K562 (cell line): ENCODE results near the gene OR52I1. TPM values are rescaled to one million over a fixed set of nuclear protein-coding genes. Genes with fewer than 3 reads are reported as not detected.

Experiments
- ARID2 ChIP-seq: fragments of 450-650 bp; IDR thresholded peaks from 2 replicates; pipeline ENCODE4 v1.6.1; 2017; ENCODE audit warnings: antibody characterized with exemption, mild to moderate bottlenecking
- CBFB ChIP-seq: sonication (generic); formaldehyde crosslinking; IDR thresholded peaks from 2 replicates; pipeline ENCODE4 v1.4.0; 2020; ENCODE audit warnings: mild to moderate bottlenecking, missing genetic modification reagents
- CCAR2 ChIP-seq: fragments of 200-400 bp; formaldehyde crosslinking; IDR thresholded peaks from 2 replicates; pipeline ENCODE4 v1.6.1; 2017; ENCODE audit warnings: mild to moderate bottlenecking, low read depth, low read length
- FOXJ3 ChIP-seq: sonication (generic); formaldehyde crosslinking; IDR thresholded peaks from 2 replicates; pipeline ENCODE4 v1.4.0; 2020; ENCODE audit warnings: mild to moderate bottlenecking, missing genetic modification reagents
- HMG20B ChIP-seq: fragments of 250-450 bp; sonication (Bioruptor Pico); IDR thresholded peaks from 2 replicates; pipeline ENCODE4 v1.5.0; 2021; ENCODE audit warnings: mild to moderate bottlenecking
- NFIX ChIP-seq: fragments of 250-450 bp; sonication (Bioruptor Pico); IDR thresholded peaks from 2 replicates; pipeline ENCODE4 v1.4.0; 2020; ENCODE audit warnings: low read depth, mild to moderate bottlenecking, moderate library complexity
- PBX2 ChIP-seq, 2 experiments: IDR thresholded peaks in 1 of 2; conservative IDR thresholded peaks in 1 of 2; 2 replicates each; pipeline ENCODE4 v1.6.1; 2016; ENCODE audit warnings: low read depth in 2 of 2, mild to moderate bottlenecking in 1 of 2, missing compliant biosample characterization in 1 of 2, missing genetic modification characterization in 1 of 2, moderate library complexity in 1 of 2
- POLR2H ChIP-seq: IDR thresholded peaks from 2 replicates; pipeline ENCODE4 v1.6.1; 2016; ENCODE audit warnings: missing genetic modification characterization, low read depth, mild to moderate bottlenecking, control low read depth, missing compliant biosample characterization, moderate library complexity
- REST ChIP-seq, 2 experiments: fragments of 450-650 bp; formaldehyde crosslinking in 1 of 2; IDR thresholded peaks; 2 replicates each; pipeline versions ENCODE4 v1.4.0 to v1.6.1; 2014 to 2020; ENCODE audit warnings: mild to moderate bottlenecking in 2 of 2, borderline replicate concordance in 1 of 2, low read depth in 1 of 2
- SMARCE1 ChIP-seq: fragments of 450-650 bp; IDR thresholded peaks from 2 replicates; pipeline ENCODE4 v1.7.1; 2016; ENCODE audit warnings: mild to moderate bottlenecking
- ZNF444 ChIP-seq: fragments of 250-450 bp; sonication (Bioruptor Pico); IDR thresholded peaks from 2 replicates; pipeline ENCODE4 v1.4.0; 2020; ENCODE audit warnings: mild to moderate bottlenecking, moderate library complexity
- ZNF639 ChIP-seq, 2 experiments: fragments of 200-800 bp in 1 of 2; sonication (Bioruptor generic) in 1 of 2; sonication (generic) in 1 of 2; formaldehyde crosslinking in 1 of 2; IDR thresholded peaks in 1 of 2; conservative IDR thresholded peaks in 1 of 2; 2 replicates each; pipeline versions ENCODE4 v1.5.0 to v1.6.1; 2016 to 2020; ENCODE audit warnings: missing compliant biosample characterization in 1 of 2, missing genetic modification characterization in 1 of 2, missing genetic modification reagents in 1 of 2
- ZNF696 ChIP-seq: fragments of 250-450 bp; sonication (Bioruptor Pico); conservative IDR thresholded peaks from 2 replicates; pipeline ENCODE4 v1.4.0; 2020; ENCODE audit warnings: mild to moderate bottlenecking, moderate library complexity
- polyA plus RNA-seq, 8 experiments: library from polyadenylated mRNA; depleted of rRNA in 4 of 8; stranded (reverse) in 5 of 8; unstranded in 3 of 8; fragments of >200 nt; fragmentation: Nextera tagmentation in 2 of 8; fragmentation: Illumina TruSeq in 1 of 8; extraction: Ambion mirVana in 2 of 8; extraction: Trizol in 1 of 8; gene quantifications; 2 replicates each; pipeline versions ENCODE4 v1.2.1 to v1.2.3, GENCODE V29; 2011 to 2014; ENCODE audit warnings: inconsistent platforms in 1 of 8, missing spikeins in 1 of 8
- total RNA-seq, 7 experiments: library from RNA; depleted of rRNA in 6 of 7; stranded (reverse); fragments of >200 nt in 6 of 7; fragmentation: Illumina TruSeq in 2 of 7; extraction: Trizol in 2 of 7; gene quantifications; 2 replicates each; pipeline versions ENCODE4 v1.2.1 to v1.2.3, GENCODE V29; 2011 to 2021; ENCODE audit warnings: low replicate concordance in 1 of 7

Gene OR52I1
- total and polyA plus RNA-seq, 9 of the 15 experiments (the other 6 are each of a cell fraction or from before 2014, with no cell fraction given) = not detected

- TF ChIP-seq ZNF639 (CRISPR knock-in tag; conservative IDR thresholded peaks at IDR 0.05 in 1 of 2, IDR thresholded peaks at IDR 0.05 in 1 of 2) (no peak), PBX2 (CRISPR knock-in tag; IDR thresholded peaks at IDR 0.05; ENCODE audit: low read depth) (no peak), PBX2 (tag; conservative IDR thresholded peaks at IDR 0.05; ENCODE audit: low read depth) (no peak), SMARCE1 (no peak), NFIX (no peak), ARID2 (peak; percentile 35; the same call in 1 of the 2 replicates), REST (IDR thresholded peaks at IDR 0.05; ENCODE audit: borderline replicate concordance) (peak; percentile 72), REST (CRISPR knock-in tag; IDR thresholded peaks at IDR 0.05; ENCODE audit: low read depth) (no peak), ZNF696 (CRISPR knock-in tag) (no peak), CBFB (CRISPR knock-in tag) (no peak), POLR2H (tag) (no peak), FOXJ3 (CRISPR knock-in tag) (no peak), ZNF444 (CRISPR knock-in tag) (no peak), HMG20B (no peak), CCAR2 (no peak)
Observed at GRCh38 chr11:4626207-4627099, 32.6 kb downstream of the OR52I1 start (continued).
